Glutamatergic neuron (in vitro differentiated cells): ENCODE measurements around the gene TEKTIP1. TPM values are rescaled to one million over a fixed set of nuclear protein-coding genes. Genes with fewer than 3 reads are reported as not detected.

Source experiments
- DNase-seq: peaks from one replicate; pipeline ENCODE4 v3.0.0; 2022
- H3K27ac Mint-ChIP-seq: one replicate; pipeline ENCODE4 v1.8.0; 2020; ENCODE audit warnings: mild to moderate bottlenecking, mixed read lengths, inconsistent platforms; ENCODE audit not compliant: unreplicated experiment
- H3K27me3 Mint-ChIP-seq: one replicate; pipeline ENCODE4 v1.8.0; 2020; ENCODE audit warnings: mild to moderate bottlenecking, moderate library complexity, mixed read lengths, inconsistent platforms; ENCODE audit not compliant: unreplicated experiment
- H3K36me3 Mint-ChIP-seq: one replicate; pipeline ENCODE4 v1.8.0; 2020; ENCODE audit warnings: mild to moderate bottlenecking, mixed read lengths, inconsistent platforms; ENCODE audit not compliant: unreplicated experiment
- H3K4me1 Mint-ChIP-seq: one replicate; pipeline ENCODE4 v1.8.0; 2020; ENCODE audit warnings: mild to moderate bottlenecking, low read depth, mixed read lengths, inconsistent platforms; ENCODE audit not compliant: unreplicated experiment
- H3K4me3 Mint-ChIP-seq: one replicate; pipeline ENCODE4 v1.8.0; 2020; ENCODE audit warnings: mild to moderate bottlenecking, mixed read lengths, inconsistent platforms; ENCODE audit not compliant: unreplicated experiment
- H3K9me3 Mint-ChIP-seq: one replicate; pipeline ENCODE4 v1.8.0; 2020; ENCODE audit warnings: mild to moderate bottlenecking, moderate library complexity, mixed read lengths, inconsistent platforms; ENCODE audit not compliant: unreplicated experiment
- total RNA-seq: library from RNA; stranded (reverse); fragmentation: NEBNext Ultra II Directional; extraction: Animal tissue kit (Norgen Biotek cat#: 25700); gene quantifications from one replicate; pipeline ENCODE4 v1.2.1, GENCODE V29; 2021; ENCODE audit not compliant: unreplicated experiment
- TF ChIP-seq, protein P1 (sequence below): fragments of 200-600 bp; sonication (generic); IDR thresholded peaks from one replicate; pipeline ENCODE4 v1.5.0; 2021; ENCODE audit not compliant: partially characterized antibody, unreplicated experiment

The TEKTIP1 gene
- total RNA-seq, 1 donor from 2014 or later, result 2.5 TPM

DNA sequence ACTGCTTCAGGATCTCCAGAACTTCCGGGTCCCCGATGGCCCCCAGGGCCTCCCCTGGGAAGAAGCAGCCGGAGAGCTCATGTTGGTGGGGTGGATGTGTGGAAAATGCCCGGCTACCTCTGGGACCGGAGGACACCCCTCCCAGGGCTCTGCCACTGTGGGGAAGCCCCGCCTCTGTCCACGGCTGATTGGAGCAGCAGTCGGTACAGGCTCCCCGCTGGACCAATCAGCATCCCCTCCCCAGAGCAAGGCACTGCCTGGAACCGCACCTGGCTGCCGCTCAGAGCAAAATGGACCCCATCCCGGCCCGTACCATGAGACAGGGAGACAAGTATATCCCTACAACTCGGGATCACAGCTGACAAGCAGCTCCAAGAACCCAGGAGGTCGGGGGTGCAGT lies 44.9 kb upstream of the TEKTIP1 start:
- no peak overlapping the region for H3K4me3 Mint-ChIP-seq
- no peaks in the 10 kb centered on the region for H3K4me1 Mint-ChIP-seq
- DNase-seq, result peak; percentile 59
- TF ChIP-seq, protein P1, sequence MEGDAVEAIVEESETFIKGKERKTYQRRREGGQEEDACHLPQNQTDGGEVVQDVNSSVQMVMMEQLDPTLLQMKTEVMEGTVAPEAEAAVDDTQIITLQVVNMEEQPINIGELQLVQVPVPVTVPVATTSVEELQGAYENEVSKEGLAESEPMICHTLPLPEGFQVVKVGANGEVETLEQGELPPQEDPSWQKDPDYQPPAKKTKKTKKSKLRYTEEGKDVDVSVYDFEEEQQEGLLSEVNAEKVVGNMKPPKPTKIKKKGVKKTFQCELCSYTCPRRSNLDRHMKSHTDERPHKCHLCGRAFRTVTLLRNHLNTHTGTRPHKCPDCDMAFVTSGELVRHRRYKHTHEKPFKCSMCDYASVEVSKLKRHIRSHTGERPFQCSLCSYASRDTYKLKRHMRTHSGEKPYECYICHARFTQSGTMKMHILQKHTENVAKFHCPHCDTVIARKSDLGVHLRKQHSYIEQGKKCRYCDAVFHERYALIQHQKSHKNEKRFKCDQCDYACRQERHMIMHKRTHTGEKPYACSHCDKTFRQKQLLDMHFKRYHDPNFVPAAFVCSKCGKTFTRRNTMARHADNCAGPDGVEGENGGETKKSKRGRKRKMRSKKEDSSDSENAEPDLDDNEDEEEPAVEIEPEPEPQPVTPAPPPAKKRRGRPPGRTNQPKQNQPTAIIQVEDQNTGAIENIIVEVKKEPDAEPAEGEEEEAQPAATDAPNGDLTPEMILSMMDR, result no peak
- no peak overlapping the region for H3K27ac Mint-ChIP-seq
- H3K9me3 Mint-ChIP-seq, result no peaks in the 10 kb centered on the region
- no peaks in the 10 kb centered on the region for H3K27me3 Mint-ChIP-seq
- H3K36me3 Mint-ChIP-seq, result no peaks in the 10 kb centered on the region

DNA sequence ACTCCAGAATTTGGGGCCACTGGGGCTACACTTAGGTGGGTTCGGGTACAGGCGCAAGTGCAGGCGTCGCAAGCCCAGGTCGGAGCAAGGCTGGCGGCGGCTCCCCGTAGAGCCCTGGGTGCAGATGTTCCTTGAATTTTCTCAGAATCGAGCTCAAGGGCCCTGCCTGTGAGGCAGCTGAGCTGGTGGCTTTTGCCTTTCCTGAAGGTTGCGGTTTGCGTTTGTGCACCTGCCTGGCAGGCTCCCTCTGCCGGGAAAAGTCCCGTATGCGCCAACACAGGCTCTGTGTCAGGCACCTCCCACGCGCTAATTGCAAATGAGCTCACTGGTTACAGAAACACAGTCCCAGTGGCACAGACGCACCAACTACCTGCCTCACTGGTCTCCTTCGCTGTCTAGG lies 44.4 kb upstream of the TEKTIP1 start:
- no peak for DNase-seq
- Mint-ChIP-seq H3K27ac (no peak overlapping the region), H3K4me3 (no peak overlapping the region), H3K36me3 (no peaks in the 10 kb centered on the region), H3K27me3 (no peaks in the 10 kb centered on the region), H3K9me3 (no peaks in the 10 kb centered on the region), H3K4me1 (no peaks in the 10 kb centered on the region)
- TF ChIP-seq, protein P1, result no peak

DNA sequence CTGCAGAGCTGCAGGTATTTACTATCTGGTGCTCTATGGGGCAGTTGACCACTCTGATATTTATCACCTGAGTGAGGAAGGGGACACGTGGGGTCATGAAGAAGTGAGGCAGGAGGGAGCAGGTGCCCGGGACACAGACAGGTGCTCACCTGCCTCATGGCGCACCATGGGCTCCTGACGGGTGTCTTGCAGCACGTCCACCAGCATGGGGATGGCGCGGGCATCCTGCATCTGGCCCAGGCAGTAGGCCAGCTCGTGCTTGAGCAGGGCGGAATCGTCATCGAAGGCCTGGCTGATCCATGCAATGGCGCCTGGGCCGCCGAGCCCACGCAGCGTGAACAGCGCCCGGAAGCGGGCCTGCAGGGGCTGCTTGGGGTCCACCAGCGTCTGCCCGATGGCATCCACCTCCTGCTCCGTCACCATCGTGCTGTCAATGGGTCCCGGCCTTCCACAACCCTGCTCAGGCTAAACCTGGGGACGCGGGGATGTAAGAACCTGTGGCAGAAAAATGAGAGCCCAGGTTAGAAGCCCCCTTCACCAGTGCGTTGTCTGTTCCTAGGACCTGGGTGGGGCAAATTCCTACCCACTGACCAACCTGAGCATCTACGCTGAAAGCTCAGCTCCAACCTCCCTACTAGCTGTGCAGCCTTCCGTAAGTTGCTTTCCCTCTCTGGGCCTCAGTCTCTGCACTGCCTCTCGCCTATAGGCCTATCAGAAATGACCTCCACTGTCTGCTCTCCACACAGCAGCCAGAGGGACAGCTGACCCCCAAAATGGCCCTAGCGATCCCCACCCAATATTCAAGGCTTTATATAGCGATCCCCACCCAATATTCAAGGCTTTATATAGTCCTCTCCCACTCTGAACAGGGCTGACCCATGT lies 42.3 kb upstream of the TEKTIP1 start:
- Mint-ChIP-seq H3K4me3 (no peak overlapping the region), H3K9me3 (no peaks in the 10 kb centered on the region), H3K27me3 (peaks cover 4% of the 10 kb centered on the region), H3K4me1 (peaks cover 2% of the 10 kb centered on the region), H3K27ac (no peak overlapping the region), H3K36me3 (no peaks in the 10 kb centered on the region)
- no peak for DNase-seq
- TF ChIP-seq, protein P1, result no peak

- TF ChIP-seq, protein P1, result no peak
- Mint-ChIP-seq H3K27ac (peak overlapping the region; percentile 33), H3K4me1 (peaks cover 2% of the 10 kb centered on the region), H3K36me3 (no peaks in the 10 kb centered on the region), H3K4me3 (no peak overlapping the region), H3K9me3 (no peaks in the 10 kb centered on the region), H3K27me3 (peaks cover 4% of the 10 kb centered on the region)
- DNase-seq, result no peak
Measured at GRCh38 chr19:3497757-3498520, 41.0 kb upstream of the TEKTIP1 start.
